Fibroblast of skin of left quadriceps (primary cell): ENCODE data around the gene DOC2A.
"Not testable (repeated sequence)": the region's sequence is repeated elsewhere in the genome, so short reads cannot be mapped to it uniquely, and the experiment has no call there.

Source experiments
- DNase-seq, 2 experiments: peaks; one replicate each; pipeline ENCODE4 v3.0.0-alpha.2; 2013; ENCODE audit warnings: low read depth in 2 of 2

DOC2A gene

DNA sequence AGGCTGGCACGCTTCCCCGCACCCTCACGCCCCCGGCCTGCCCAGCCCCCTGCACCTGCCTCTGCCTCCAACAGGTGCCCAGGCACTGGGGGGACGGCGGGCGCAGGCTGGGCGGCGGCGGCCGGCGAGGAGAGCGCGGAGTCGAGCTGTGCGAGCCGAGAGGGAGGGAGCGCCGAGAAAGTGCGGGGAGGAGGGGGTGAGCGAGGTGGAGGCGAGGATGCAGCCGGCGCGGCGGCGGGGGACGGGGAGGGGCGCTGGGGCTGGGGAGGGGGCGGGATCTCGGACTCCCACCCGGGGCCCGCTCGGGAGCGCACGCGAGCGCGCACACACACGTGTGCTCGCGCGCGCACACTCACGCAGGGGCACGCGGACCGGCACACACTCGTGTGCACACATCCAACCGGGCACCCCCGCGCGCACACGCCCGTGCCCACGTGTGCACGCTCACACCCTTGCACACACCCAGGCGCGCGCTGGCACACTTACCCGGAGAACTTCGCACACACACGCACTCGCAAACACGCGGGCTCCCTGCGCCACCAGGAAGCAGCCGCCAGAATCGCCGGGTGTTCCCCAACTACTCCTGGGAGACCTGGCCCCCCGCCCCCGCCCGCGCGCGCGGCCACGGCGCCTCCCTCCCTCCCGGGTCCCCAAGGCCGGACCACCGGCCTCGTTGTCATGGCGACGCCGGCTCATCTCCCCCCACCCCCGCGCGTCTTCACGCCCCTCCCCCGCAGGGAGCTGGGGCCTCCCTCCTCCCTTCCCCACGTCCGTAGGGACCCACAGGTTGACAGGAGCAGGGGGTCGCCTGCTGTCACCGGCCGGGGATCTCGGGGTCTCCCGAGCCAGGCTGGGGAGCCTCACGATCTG is at the start of gene DOC2A:
DOC2A (minus strand) TSS at position 184 of the 870 bp plus-strand sequence. CDS start 805 bp downstream, outside the sequence.
- DNase-seq = no peak

DNA sequence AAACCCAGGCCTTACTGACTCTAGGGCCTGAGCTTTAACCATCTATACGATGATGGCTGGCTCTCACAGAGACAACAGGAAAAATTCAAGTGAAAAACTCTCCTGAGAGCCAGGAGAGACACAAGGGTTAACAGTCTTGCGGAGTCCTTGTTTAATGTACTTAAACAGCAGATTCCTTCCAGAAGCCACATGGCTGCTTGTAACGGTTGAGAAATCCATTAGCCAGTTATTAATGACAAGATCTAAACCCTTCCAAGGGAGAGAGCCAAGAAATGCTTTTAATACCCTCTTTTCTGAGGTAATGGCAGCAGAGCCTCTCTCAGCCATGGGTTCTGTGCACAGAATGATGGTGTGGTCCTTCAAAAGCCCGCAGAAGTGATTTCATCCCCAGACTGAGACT is 49.5 kb upstream of the DOC2A start:
- DNase-seq = no peak

DNA sequence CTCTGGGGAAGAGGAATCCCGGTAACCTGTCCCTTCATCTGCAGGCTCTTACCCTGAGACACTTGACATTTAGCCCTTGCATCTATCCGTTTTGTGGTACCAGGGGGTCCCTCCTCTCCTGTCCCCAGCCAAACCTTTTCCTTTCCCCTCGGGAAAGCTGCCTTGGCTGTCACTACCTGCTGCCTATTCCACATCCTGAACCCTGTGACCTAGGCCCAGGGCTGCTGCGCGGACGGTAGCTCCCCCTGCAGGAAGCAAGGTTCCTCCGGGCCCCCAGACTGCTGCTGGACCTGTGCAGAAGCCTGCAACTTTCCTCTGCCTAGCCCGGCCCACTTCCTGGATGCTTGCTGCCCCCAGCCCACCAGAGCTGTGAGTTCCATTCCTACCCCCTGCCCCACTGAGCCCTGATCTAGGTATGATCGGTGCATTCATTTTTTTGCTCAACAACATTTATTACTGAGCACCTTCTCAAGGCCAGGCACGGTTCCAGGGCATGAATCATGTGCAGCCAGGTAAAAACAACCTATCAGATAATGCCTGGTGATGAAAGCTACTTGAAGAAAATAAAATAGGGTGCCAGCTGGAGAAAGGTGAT is 44.2 kb upstream of the DOC2A start:
- no peak for DNase-seq

DNA sequence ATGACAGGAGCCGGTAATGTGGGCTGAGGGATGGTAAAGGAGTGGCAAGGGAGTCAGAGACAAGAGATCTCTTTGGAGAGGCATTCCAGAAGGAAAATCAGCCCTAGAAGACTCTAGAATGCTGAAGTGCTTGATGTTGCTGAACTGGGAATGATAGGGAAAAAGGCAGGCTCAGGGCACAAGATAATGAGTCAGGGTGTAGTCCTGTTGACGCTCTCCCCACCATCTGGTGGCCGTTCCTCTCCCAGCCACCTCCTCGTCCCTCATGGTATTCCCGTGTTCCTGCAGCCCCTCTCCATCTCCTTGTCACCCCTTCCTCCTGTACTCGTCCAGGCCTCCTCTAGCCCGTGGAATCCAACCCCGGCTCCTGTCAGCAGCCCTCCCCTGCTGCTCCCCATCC is 43.6 kb upstream of the DOC2A start:
- no peak for DNase-seq

GRCh38 chr16:30053376-30054015 is 42.7 kb upstream of the DOC2A start:
- peak in 1 of 2 experiments; percentile 20 for DNase-seq

DNA sequence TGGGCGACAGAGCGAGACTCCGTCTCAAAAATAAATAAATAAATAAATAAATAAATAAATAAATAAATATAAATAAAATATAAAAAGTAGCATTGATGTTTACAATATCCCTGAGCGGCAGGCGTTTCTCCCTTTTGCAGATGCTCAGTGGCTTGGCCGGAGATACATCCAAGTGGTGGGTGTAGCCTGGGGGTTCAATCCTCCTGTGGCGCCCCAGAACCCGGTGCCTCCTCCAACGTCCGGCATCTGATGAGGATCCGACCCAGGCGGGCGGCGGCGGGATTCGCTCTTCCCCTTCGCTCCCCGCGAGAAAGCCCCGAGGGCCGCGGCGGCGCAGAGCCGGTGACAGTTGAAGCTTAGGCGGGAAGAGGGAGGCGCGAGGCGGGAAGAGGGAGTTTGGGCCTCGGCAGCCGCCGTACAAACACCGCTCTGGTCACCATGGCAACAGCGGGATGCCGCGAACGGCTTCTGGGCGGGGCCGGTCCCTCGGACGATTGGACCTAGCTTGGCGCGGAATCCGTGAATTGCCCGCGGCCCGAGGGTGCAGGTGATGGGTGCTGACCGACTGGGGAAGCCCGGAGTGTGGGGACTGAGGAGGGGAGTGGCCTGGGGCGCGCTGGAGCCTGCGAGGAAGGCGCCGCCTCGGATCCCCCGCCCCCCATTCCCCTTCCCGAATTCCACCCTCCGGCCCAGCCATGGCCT is 42.0 kb upstream of the DOC2A start:
- DNase-seq = peak; percentile 72 to 75

- DNase-seq = peak; percentile 22 to 25
Measured at GRCh38 chr16:30051518-30051917, 40.7 kb upstream of the DOC2A start.

DNA sequence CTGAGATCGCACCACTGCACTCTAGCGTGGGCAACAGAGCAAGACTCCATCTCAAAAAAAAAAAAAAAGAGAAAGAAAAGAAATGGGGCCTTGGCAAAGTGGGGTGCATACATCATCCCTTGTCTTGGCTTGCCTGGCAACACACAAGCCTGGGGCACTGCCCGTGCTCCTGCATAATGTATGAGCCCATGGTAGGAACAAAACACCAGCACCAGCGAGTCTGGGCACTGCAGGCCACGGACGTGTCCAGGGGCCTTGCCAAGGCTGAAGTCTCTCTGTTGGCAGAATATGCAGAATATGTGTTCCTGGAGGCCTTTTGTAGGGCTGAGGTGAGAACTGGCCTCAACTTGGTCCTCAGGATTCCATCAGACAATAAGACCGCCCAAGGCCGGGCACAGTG is 39.0 kb upstream of the DOC2A start:
- no peak for DNase-seq

- DNase-seq = no peak
Measured at GRCh38 chr16:30046588-30046987, 35.8 kb upstream of the DOC2A start.

DNA sequence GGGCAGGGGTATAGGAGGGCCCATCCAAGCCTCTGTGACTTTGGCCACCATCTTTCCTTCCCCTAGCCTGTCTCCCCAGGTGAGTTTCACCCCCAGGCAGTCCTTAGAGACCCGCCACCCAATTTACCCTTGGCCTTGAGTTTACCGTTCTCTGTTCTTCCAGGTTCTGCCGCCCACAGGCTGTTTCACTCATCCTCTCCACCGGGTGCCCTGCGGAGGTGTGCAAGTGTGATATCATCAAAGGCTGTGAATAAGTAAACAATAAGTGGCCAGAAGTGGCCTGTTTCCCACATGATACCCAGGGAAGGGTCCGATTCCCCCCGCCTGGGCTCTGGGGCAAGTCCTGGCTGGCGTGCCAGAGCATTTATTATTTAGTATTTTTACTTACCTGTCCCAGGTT is 35.4 kb upstream of the DOC2A start:
- no peak for DNase-seq

DNA sequence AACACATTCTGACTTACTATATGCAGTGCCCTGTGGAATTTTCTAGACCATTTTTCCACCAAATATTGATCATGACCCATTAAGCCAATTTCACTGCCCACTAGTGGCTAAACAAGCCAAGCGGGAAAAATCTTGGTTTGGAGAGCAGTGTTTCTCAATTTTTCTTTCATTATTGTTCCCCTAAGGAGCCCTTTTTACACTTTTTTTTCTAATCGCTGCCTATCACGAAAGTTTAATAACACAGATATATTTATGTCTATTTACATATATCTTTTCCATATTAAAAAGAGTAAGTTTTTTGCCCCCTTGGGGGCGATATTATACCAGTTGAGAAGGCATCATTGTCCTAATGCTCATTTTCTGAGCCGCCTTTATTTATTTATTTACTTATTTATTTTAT is 31.0 kb upstream of the DOC2A start:
- peak in 1 of 2 experiments; percentile 25 for DNase-seq

DNA sequence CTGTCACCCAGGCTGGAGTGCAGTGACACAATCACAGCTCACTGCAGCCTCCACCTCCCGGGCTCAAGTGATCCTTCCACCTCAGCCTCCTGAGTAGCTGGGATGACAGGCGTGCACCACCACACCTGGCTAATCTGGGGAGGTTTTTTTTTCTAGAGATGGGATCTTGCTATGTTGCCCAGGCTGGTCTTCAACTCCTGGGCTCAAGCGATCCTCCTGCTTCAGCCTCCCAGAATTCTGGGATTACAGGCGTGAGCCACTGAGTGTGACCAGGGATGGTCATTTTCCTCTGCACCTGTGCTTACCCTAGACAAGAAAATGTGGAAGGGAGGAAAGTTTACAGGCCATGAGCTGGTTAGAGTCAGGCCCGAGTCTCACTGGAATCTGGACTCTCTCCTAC is 29.9 kb upstream of the DOC2A start:
- DNase-seq = not testable (repeated sequence)

DNA sequence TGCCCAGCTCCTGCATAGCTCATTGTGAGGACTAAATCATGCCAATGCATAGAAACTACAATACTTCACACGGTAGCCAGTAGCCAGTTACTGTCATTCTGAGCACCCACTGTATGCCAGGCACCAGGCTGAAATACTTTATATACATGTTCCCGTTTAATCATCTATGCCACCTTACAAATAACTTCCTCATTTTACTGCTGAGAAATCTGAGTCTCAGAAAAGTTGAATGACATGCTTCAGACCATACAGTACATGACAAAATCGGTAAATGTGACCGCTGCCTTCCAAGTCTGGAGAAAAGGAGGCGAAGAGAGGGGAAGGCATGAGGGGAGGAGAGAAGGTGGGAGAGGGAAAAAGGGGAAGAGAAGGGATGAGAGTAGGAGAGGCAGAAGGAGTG is 29.4 kb upstream of the DOC2A start:
- no peak for DNase-seq

GRCh38 chr16:30033270-30033669 is 22.4 kb upstream of the DOC2A start:
- DNase-seq = no peak

DNA sequence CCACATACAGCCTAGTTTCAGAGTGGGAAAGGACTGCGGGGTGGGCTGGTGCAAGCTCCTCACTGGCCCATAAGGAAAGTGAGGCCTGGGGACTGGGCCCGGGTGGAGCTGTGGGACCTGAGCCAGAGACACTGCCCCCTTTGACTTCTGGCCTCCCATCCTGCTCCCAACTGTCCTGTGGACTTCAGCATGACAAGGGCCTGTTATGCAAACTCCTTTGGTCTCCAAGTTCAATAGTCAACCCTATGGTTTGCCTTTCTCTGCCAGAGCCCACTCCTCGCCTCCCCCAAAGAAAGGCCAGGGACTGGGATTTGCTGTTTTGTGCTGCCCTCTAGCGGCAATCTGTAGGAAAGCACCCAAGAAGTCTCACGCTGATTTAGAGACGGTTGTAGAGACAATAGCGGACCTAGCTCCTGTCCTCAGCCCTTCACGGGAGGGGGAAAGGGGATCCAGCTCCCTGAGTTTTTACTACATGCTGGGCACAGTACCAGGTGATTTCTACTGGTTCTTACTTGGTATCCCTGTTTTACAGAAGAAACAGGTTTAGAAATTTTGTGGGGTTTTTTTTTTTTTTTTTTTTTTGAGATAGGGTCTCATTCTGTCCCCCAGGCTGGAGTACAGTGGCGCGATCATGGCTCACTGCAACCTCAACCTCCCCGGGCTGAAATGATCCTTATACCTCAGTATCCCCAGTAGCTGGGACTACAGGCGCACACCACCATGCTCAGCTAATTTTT is 21.4 kb upstream of the DOC2A start:
- DNase-seq = peak; percentile 22 to 29

GRCh38 chr16:30031477-30031918 is 20.7 kb upstream of the DOC2A start:
- DNase-seq = no peak

GRCh38 chr16:30030841-30031413 is 20.1 kb upstream of the DOC2A start, which contains the start of gene TLCD3B:
TLCD3B (minus strand) TSS chr16:30031271; CDS start chr16:30030527, 744 bp downstream.
- no peak for DNase-seq

GRCh38 chr16:30030011-30030685 is 19.3 kb upstream of the DOC2A start:
- no peak for DNase-seq

GRCh38 chr16:30028438-30029076 is 17.7 kb upstream of the DOC2A start:
- DNase-seq = no peak
